PFSK-1 (cell line): ENCODE results near the gene TPMT.

Experiments
- FOXP2 ChIP-seq: optimal IDR thresholded peaks from 2 replicates; pipeline ENCODE3; 2011; ENCODE audit warnings: borderline replicate concordance, control low read depth, inconsistent platforms; ENCODE audit not compliant: insufficient read depth; ENCODE audit errors: extremely low read length, extremely low read depth
- POLR2AphosphoS5 ChIP-seq: IDR thresholded peaks from 2 replicates; pipeline ENCODE4 v1.6.1; 2012; ENCODE audit warnings: low read depth, mild to moderate bottlenecking, control low read depth, low read length, moderate library complexity
- REST ChIP-seq, 2 experiments: IDR thresholded peaks; 2 replicates each; pipeline versions ENCODE4 v1.6.1 to v1.8.0; 2011 to 2012; ENCODE audit warnings: low read depth in 2 of 2, low read length in 2 of 2, control low read depth in 1 of 2, inconsistent platforms in 1 of 2, mild to moderate bottlenecking in 1 of 2, moderate library complexity in 1 of 2; ENCODE audit not compliant: insufficient read depth in 1 of 2
- SIN3A ChIP-seq: IDR thresholded peaks from 2 replicates; pipeline ENCODE4 v1.6.1; 2012; ENCODE audit warnings: mild to moderate bottlenecking, low read length, moderate library complexity, borderline replicate concordance; ENCODE audit not compliant: insufficient read depth
- TAF1 ChIP-seq: IDR thresholded peaks from 2 replicates; pipeline ENCODE4 v1.6.1; 2012; ENCODE audit warnings: low read length, control low read depth, borderline replicate concordance; ENCODE audit not compliant: insufficient read depth

Gene TPMT

GRCh38 chr6:18121580-18122127 lies 33.2 kb downstream of the TPMT start:
- TF ChIP-seq TAF1 (no peak), REST (IDR thresholded peaks at IDR 0.05; ENCODE audit: insufficient read depth in 1 of 2, low read depth in 2 of 2, low read length in 2 of 2) (no peak), POLR2AphosphoS5 (no peak), FOXP2 (no peak), SIN3A (no peak)

- no peak for TF ChIP-seq FOXP2
Observed at GRCh38 chr6:18119236-18119635, 35.6 kb downstream of the TPMT start.

- TF ChIP-seq REST (IDR thresholded peaks at IDR 0.05; ENCODE audit: insufficient read depth in 1 of 2, low read depth in 2 of 2, low read length in 2 of 2) (no peak), FOXP2 (no peak), POLR2AphosphoS5 (no peak), TAF1 (no peak), SIN3A (no peak)
Observed at GRCh38 chr6:18118330-18118729, 36.5 kb downstream of the TPMT start.

GRCh38 chr6:18117136-18117535 lies 37.7 kb downstream of the TPMT start:
- TF ChIP-seq FOXP2 (no peak), SIN3A (no peak)

GRCh38 chr6:18115356-18115755 lies 39.5 kb downstream of the TPMT start:
- no peak for TF ChIP-seq SIN3A
- no peak for TF ChIP-seq REST (IDR thresholded peaks at IDR 0.05; ENCODE audit: insufficient read depth in 1 of 2, low read depth in 2 of 2, low read length in 2 of 2)
- TF ChIP-seq FOXP2: no peak
- TF ChIP-seq TAF1: no peak
- no peak for TF ChIP-seq POLR2AphosphoS5

GRCh38 chr6:18110162-18110561 lies 44.7 kb downstream of the TPMT start:
- no peak for TF ChIP-seq TAF1
- no peak for TF ChIP-seq SIN3A

GRCh38 chr6:18107061-18107460 lies 47.8 kb downstream of the TPMT start:
- no peak for TF ChIP-seq FOXP2
- no peak for TF ChIP-seq TAF1
- no peak for TF ChIP-seq SIN3A
- TF ChIP-seq REST (IDR thresholded peaks at IDR 0.05; ENCODE audit: insufficient read depth in 1 of 2, low read depth in 2 of 2, low read length in 2 of 2): no peak
- no peak for TF ChIP-seq POLR2AphosphoS5
